Ishikawa (cell line): ENCODE data around the gene PLCG1.

Experiments
- EP300 ChIP-seq: IDR thresholded peaks from 2 replicates; pipeline ENCODE4 v1.6.1; 2012; ENCODE audit warnings: borderline replicate concordance
- NFIC ChIP-seq: IDR thresholded peaks from 2 replicates; pipeline ENCODE4 v1.6.1; 2012
- TCF12 ChIP-seq: IDR thresholded peaks from 2 replicates; pipeline ENCODE4 v1.6.1; 2012; ENCODE audit warnings: low read depth
- YY1 ChIP-seq: IDR thresholded peaks from 2 replicates; pipeline ENCODE4 v1.6.1; 2012; ENCODE audit warnings: low read depth
- TF ChIP-seq, protein P1 (sequence below): IDR thresholded peaks from 2 replicates; pipeline ENCODE4 v1.6.1; 2012

DNA sequence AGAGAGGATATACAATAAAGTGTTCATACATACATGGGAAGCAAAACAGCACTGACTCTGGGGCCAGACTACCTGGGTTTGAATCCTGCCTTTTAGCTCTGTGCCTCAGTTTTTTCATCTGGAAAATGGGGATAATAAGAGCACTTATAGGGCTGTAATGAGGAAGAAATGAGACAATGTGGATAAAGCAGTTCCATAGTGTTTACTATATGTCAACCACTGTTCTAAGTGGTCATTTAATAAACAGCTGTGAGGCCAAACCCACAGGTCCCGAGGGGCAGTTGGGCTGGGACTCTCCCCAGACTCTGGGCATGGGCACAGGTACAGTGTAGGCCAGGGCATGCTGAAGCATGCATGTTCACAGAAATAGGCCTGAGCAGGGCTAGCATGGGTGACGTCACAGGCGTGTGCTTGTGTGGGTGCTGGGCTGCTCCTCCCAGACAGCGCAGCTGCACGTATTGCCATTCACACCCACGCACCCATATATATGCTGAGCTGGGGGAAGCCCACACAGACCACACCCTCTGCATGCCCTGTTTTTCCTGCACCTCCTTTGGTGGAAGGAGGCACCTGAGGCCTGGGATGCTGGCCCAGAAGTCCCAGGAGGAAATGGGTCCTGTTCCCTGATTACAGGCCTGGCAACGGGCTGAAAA lies 3.5 kb upstream of the PLCG1 start:
- TF ChIP-seq NFIC (no peak), TCF12 (no peak), EP300 (no peak), YY1 (no peak)
- TF ChIP-seq, protein P1, sequence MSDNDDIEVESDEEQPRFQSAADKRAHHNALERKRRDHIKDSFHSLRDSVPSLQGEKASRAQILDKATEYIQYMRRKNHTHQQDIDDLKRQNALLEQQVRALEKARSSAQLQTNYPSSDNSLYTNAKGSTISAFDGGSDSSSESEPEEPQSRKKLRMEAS = no peak
